IMR-90 (cell line): Measurements from ENCODE around the gene TM7SF3. TPM values are rescaled to one million over a fixed set of nuclear protein-coding genes. Genes with fewer than 3 reads are reported as not detected.

Experiments used
- ATAC-seq: fragments of 200-7000 bp; cut with Tn5 transposase; 2 replicates; pipeline ENCODE4 v1.9.1; 2020; ENCODE audit warnings: low read depth, mild to moderate bottlenecking, moderate library complexity
- BruUV-seq: library from RNA; stranded (reverse); fragments of 400-500 nt; replicated peaks from 2 replicates; lab custom pipeline; 2021; lab: Mats Ljungman, UMichigan
- CTCF ChIA-PET: fragments of 300-600 bp; formaldehyde crosslinking; extraction: SDS; loops from one replicate; lab custom pipeline; 2021; ENCODE audit warnings: antibody characterized with exemption; lab: Yijun Ruan, JAX
- POLR2A ChIA-PET: fragments of 300-600 bp; sonication (Branson Sonifier 250); formaldehyde crosslinking; loops from one replicate; lab custom pipeline; 2022; ENCODE audit warnings: antibody characterized with exemption; ENCODE audit not compliant: unreplicated experiment; lab: Charles Lee
- DNase-seq: peaks from one replicate; pipeline ENCODE4 v3.0.0; 2013
- H2AFZ ChIP-seq: replicated peaks from 2 replicates; pipeline ENCODE3; 2013; ENCODE audit warnings: low read length, mild to moderate bottlenecking; ENCODE audit not compliant: poor library complexity
- H2AK5ac ChIP-seq: 2 replicates; pipeline ENCODE4 v1.6.1; 2013; ENCODE audit warnings: low read depth, low read length, inconsistent platforms
- H2AK9ac ChIP-seq: replicated peaks from 2 replicates; pipeline ENCODE3; 2013; ENCODE audit warnings: mild to moderate bottlenecking, low read depth, low read length, moderate library complexity; ENCODE audit not compliant: poor library complexity
- H2BK120ac ChIP-seq: 2 replicates; pipeline ENCODE4 v1.6.1; 2013; ENCODE audit warnings: low read depth, low read length, inconsistent platforms
- H2BK15ac ChIP-seq: 3 replicates; pipeline ENCODE4 v1.6.1; 2013; ENCODE audit warnings: low read depth, low read length, inconsistent platforms
- H2BK20ac ChIP-seq: 2 replicates; pipeline ENCODE4 v1.6.1; 2013; ENCODE audit warnings: low read depth, mild to moderate bottlenecking, inconsistent platforms, low read length, moderate library complexity
- H2BK5ac ChIP-seq: 2 replicates; pipeline ENCODE4 v1.6.1; 2013; ENCODE audit warnings: mild to moderate bottlenecking, low read depth, low read length, inconsistent platforms; ENCODE audit not compliant: poor library complexity, severe bottlenecking
- H3K14ac ChIP-seq: replicated peaks from 2 replicates; pipeline ENCODE4 v1.6.1; 2013; ENCODE audit warnings: low read depth, low read length, inconsistent platforms
- H3K18ac ChIP-seq: 2 replicates; pipeline ENCODE4 v1.6.1; 2013; ENCODE audit warnings: low read depth, low read length, control low read depth
- H3K23ac ChIP-seq: 2 replicates; pipeline ENCODE4 v1.6.1; 2013; ENCODE audit warnings: low read depth, low read length, inconsistent platforms
- H3K27ac ChIP-seq: 2 replicates; pipeline ENCODE4 v1.5.1; 2013; ENCODE audit warnings: mild to moderate bottlenecking, control low read depth, low read length; ENCODE audit not compliant: insufficient read depth
- H3K27me3 ChIP-seq: 2 replicates; pipeline ENCODE4 v1.6.1; 2013; ENCODE audit warnings: low read length; ENCODE audit not compliant: control insufficient read depth, insufficient read depth
- H3K36me3 ChIP-seq: 2 replicates; pipeline ENCODE4 v1.6.1; 2013; ENCODE audit warnings: low read length, mixed read lengths; ENCODE audit not compliant: control insufficient read depth, insufficient read depth
- H3K4ac ChIP-seq: 2 replicates; pipeline ENCODE4 v1.6.1; 2013; ENCODE audit warnings: low read depth, low read length, inconsistent platforms
- H3K4me1 ChIP-seq: 2 replicates; pipeline ENCODE4 v1.6.1; 2013; ENCODE audit warnings: low read length, mixed read lengths; ENCODE audit not compliant: control insufficient read depth, insufficient read depth
- H3K4me2 ChIP-seq: 2 replicates; pipeline ENCODE4 v1.6.1; 2013; ENCODE audit warnings: low read depth, mild to moderate bottlenecking, control low read depth, low read length, moderate library complexity
- H3K4me3 ChIP-seq: 2 replicates; pipeline ENCODE4 v1.5.1; 2013; ENCODE audit warnings: low read depth, mild to moderate bottlenecking, control low read depth, low read length, moderate library complexity; ENCODE audit not compliant: insufficient read depth
- H3K56ac ChIP-seq: 2 replicates; pipeline ENCODE4 v1.6.1; 2013; ENCODE audit warnings: low read length, inconsistent platforms; ENCODE audit not compliant: insufficient read depth; ENCODE audit errors: extremely low read depth
- H3K79me1 ChIP-seq, 2 experiments: 2 replicates each; pipeline ENCODE4 v1.6.1; 2013; ENCODE audit warnings: low read length in 2 of 2, inconsistent platforms in 1 of 2, low read depth in 1 of 2
- H3K9ac ChIP-seq: 2 replicates; pipeline ENCODE4 v1.6.1; 2013; ENCODE audit warnings: low read depth, low read length, control low read depth
- H3K9me1 ChIP-seq: 2 replicates; pipeline ENCODE4 v1.6.1; 2013; ENCODE audit warnings: low read length, inconsistent platforms; ENCODE audit not compliant: insufficient read depth
- H3K9me3 ChIP-seq: 2 replicates; pipeline ENCODE4 v1.6.1; 2013; ENCODE audit warnings: low read length; ENCODE audit not compliant: control insufficient read depth, insufficient read depth
- H4K20me1 ChIP-seq: 2 replicates; pipeline ENCODE4 v1.6.1; 2013; ENCODE audit warnings: low read length, inconsistent platforms; ENCODE audit not compliant: insufficient read depth
- H4K5ac ChIP-seq: 2 replicates; pipeline ENCODE4 v1.6.1; 2013; ENCODE audit warnings: mild to moderate bottlenecking, low read depth, low read length, control low read depth
- H4K8ac ChIP-seq, 2 experiments: 2 replicates each; pipeline ENCODE4 v1.6.1; 2013; ENCODE audit warnings: low read depth in 2 of 2, low read length in 2 of 2, control low read depth in 1 of 2, inconsistent platforms in 1 of 2
- H4K91ac ChIP-seq: 2 replicates; pipeline ENCODE4 v1.6.1; 2013; ENCODE audit warnings: low read depth, low read length, inconsistent platforms; ENCODE audit not compliant: insufficient read depth
- CEBPB ChIP-seq: IDR thresholded peaks from 2 replicates; pipeline ENCODE4 v1.6.1; 2012; ENCODE audit warnings: low read depth, low read length, improper control_type of control experiment
- MAZ ChIP-seq: IDR thresholded peaks from 2 replicates; pipeline ENCODE4 v1.6.1; 2012; ENCODE audit warnings: low read depth, mild to moderate bottlenecking, low read length, improper control_type of control experiment, moderate library complexity, borderline replicate concordance
- MXI1 ChIP-seq: IDR thresholded peaks from 2 replicates; pipeline ENCODE4 v1.6.1; 2012; ENCODE audit warnings: low read depth, mild to moderate bottlenecking, low read length, moderate library complexity, borderline replicate concordance
- NFE2L2 ChIP-seq: fragments of 150-350 bp; IDR thresholded peaks from 2 replicates; pipeline ENCODE4 v1.6.1; 2016; ENCODE audit warnings: low read depth, mild to moderate bottlenecking, low read length
- RAD21 ChIP-seq: IDR thresholded peaks from 2 replicates; pipeline ENCODE4 v1.6.1; 2012; ENCODE audit warnings: low read length, improper control_type of control experiment
- RFX5 ChIP-seq: IDR thresholded peaks from 2 replicates; pipeline ENCODE4 v1.8.0; 2012; ENCODE audit warnings: low read depth, mild to moderate bottlenecking, low read length, moderate library complexity
- WGBS, 2 experiments: methylation state at CpG; one replicate each; pipeline versions ENCODE4 v1.1.5 to v1.1.7; 2013; ENCODE audit warnings: missing lambda C conversion rate in 2 of 2; ENCODE audit not compliant: insufficient read length in 1 of 2; ENCODE audit errors: extremely low coverage in 2 of 2; 5-methylcytosine and 5-hydroxymethylcytosine counted together
- dilution Hi-C: fragments of 300-500 bp; cut with HindIII; formaldehyde crosslinking; loops from one replicate; pipeline ENCODE4 v1.14.3; 2018; ENCODE audit warnings: low sequenced_read_pairs; ENCODE audit not compliant: unreplicated experiment
- in situ Hi-C: fragments of 300-500 bp; cut with MboI; formaldehyde crosslinking; loops from 3 replicates; pipeline ENCODE4 v1.14.3; 2019; ENCODE audit warnings: low sequenced_read_pairs, inconsistent platforms, mixed read lengths
- intact Hi-C: fragments of 100-400 bp; cut with micrococcal nuclease; formaldehyde crosslinking; loops from 2 replicates; pipeline ENCODE4 v1.10.0; 2022
- polyA plus RNA-seq, 3 experiments: library from polyadenylated mRNA; depleted of rRNA; stranded (reverse); fragments of >200 nt; gene quantifications; 2 replicates each; pipeline ENCODE4 v1.2.3, GENCODE V29; 2012; ENCODE audit warnings: low replicate concordance in 1 of 3
- total RNA-seq: library from RNA; depleted of rRNA; stranded (reverse); fragments of >200 nt; gene quantifications from 2 replicates; pipeline ENCODE4 v1.2.3, GENCODE V29; 2012

Gene TM7SF3
- total and polyA plus RNA-seq, 2 of the 4 experiments (the other 2 are of a cell fraction) = 35.3 to 46.6 TPM

DNA sequence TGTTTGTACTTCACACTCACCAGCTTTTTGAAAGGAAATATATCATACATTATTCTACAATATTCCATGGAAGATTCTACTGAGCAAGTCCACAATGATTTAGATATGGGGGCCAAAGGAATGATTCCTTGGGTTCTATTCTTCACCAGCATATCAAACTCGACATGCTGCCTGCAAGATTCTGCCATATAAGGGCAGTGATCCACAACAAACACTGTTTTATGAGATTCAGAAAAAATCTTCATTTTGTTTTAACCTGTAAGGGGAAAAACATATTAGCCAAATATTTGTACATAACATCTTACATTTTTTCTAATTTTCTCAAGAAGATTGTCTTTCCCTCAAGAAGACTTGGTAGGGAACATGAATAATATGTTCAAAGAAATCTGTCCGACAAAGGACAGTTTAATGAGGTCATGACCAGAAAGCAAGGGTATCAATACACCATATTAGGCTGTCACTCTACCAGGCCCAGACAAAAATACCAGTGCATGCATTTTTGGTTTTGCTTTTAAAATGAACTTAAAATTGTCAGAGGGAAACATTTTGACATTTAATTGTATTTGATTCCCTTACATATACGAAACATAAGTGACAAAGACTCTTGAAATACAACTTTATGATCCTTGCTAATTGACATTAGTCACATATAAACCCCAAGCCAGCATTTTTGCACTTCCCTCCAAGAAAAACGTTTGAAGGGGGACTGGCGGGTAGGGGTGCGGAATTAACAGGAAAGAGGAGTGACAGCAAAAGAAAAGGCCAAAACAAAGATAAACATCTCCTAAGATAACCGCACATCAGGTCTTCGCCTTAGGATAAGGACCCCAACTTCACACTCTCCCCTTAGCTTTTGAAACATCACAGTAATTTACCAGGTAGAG is 77.4 kb downstream of the TM7SF3 start (continued):
- TF ChIP-seq MXI1 (no peak), CEBPB (no peak), RAD21 (no peak)

GRCh38 chr12:26935636-26936378 is 78.4 kb downstream of the TM7SF3 start:
- dilution Hi-C loops = no loop called here
- BruUV-seq = no TSS peak
- no peak overlapping the region for H3K56ac ChIP-seq

More at GRCh38 chr12:26935636-26936378, 78.4 kb downstream of the TM7SF3 start:
- Histone ChIP-seq H3K14ac (no peak overlapping the region), H2AK9ac (no peak overlapping the region), H2AFZ (no peak overlapping the region), H3K18ac (no peak overlapping the region), H3K79me1 (peaks cover 14 to 42% of the 10 kb centered on the region in 2 experiments), H3K4me1 (peaks cover 2% of the 10 kb centered on the region), H3K23ac (peak overlapping the region; percentile 13; the same call in 1 of the 2 replicates), H3K9ac (peak overlapping the region; percentile 33; the same call in 1 of the 2 replicates), H4K5ac (no peak overlapping the region), H4K20me1 (peaks cover 15% of the 10 kb centered on the region; the same call in 1 of the 2 replicates), H4K8ac (no peak overlapping the region), H3K27ac (no peak overlapping the region), H2BK120ac (no peak overlapping the region), H2BK15ac (no peak overlapping the region), H2BK5ac (no peak overlapping the region), H3K4ac (no peak overlapping the region), H3K4me2 (peak overlapping the region; percentile 46), H2AK5ac (no peak overlapping the region), H4K91ac (no peak overlapping the region), H3K9me3 (no peaks in the 10 kb centered on the region), H2BK20ac (no peak overlapping the region), H3K27me3 (no peaks in the 10 kb centered on the region), H3K9me1 (no peaks in the 10 kb centered on the region; the same call in 1 of the 2 replicates), H3K36me3 (peaks cover 3% of the 10 kb centered on the region; the same call in 1 of the 2 replicates), H3K4me3 (no peak overlapping the region)
- no peak for DNase-seq
- in situ Hi-C loops = no loop called here
- 93% methylated on average over 3 of the region's 7 CpGs; no CpG with 5 or more reads in 1 of the 2 experiments for WGBS, 2 experiments
- ATAC-seq = no peak
- intact Hi-C loops = loop anchor here (5.0 kb wide), 1 partner anchor 76 kb away; the partner anchor contains the start of gene TM7SF3
- POLR2A ChIA-PET = no interaction called here
- CTCF ChIA-PET = interaction anchor here (0.5 kb wide), 1 partner anchor 710 kb away, joined by 3 read pairs; no protein-coding TSS in a partner anchor
- no peak for TF ChIP-seq MAZ
- TF ChIP-seq RFX5 = no peak
- TF ChIP-seq CEBPB = no peak
- TF ChIP-seq NFE2L2 = no peak
